ENCODE measurements around the gene UGT1A7.
"Not testable (repeated sequence)": the region's sequence is repeated elsewhere in the genome, so short reads cannot be mapped to it uniquely, and the experiment has no call there.

The UGT1A7 gene

DNA sequence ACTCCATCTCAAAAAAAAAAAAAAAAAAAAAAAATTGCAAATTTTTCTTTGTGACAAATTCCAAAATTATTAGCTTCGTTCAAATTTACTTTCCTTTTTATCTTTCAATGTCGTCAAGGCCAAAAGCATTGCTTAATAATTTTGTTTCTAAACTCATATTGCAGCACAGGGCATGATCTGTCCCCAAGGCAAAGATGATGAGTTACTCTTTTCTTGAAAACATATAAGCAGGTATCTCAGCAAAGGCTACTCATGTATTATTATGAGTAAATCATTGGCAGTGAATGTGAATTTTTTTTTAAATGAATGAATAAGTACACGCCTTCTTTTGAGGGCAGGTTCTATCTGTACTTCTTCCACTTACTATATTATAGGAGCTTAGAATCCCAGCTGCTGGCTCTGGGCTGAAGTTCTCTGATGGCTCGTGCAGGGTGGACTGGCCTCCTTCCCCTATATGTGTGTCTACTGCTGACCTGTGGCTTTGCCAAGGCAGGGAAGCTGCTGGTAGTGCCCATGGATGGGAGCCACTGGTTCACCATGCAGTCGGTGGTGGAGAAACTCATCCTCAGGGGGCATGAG, at the start of gene UGT1A7:
TSS of gene UGT1A7 (plus strand) at position 381 of the 579 bp plus-strand sequence. CDS start at position 418, 37 bp downstream.
- DNase-seq: no peak

DNA sequence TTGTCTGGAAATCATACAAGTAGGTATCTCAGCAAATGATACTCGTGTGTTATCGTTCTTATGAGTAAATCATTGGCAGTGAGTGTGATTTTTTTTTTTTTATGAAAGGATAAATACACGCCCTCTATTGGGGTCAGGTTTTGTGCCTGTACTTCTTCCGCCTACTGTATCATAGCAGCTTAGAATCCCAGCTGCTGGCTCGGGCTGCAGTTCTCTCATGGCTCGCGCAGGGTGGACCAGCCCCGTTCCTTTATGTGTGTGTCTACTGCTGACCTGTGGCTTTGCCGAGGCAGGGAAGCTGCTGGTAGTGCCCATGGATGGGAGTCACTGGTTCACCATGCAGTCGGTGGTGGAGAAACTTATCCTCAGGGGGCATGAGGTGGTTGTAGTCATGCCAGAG, 45.4 kb upstream of the UGT1A7 start, which contains the start of gene UGT1A10:
TSS of gene UGT1A10 (plus strand) at position 143 of the 400 bp plus-strand sequence. CDS start at position 218, 75 bp downstream.
- DNase-seq: not testable (repeated sequence)

DNA sequence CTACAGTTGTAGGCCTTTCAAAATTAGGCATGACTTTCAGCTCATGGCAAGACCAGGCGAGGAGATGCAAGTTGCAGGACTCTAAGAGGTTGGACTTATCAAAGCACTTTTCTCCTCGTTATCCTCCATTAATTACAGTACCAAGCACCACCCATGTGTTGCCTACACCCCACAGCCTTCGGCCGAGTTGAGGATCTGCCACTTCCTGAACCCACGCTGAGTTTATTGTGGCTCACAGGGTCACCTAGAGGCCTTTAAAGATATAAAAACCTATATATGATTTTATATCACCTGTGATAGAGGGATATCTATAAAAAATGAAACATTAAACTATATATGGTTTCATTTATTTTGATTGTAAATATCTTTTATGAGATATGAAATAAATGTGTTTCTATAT, 42.9 kb upstream of the UGT1A7 start:
- no peak for DNase-seq

DNA sequence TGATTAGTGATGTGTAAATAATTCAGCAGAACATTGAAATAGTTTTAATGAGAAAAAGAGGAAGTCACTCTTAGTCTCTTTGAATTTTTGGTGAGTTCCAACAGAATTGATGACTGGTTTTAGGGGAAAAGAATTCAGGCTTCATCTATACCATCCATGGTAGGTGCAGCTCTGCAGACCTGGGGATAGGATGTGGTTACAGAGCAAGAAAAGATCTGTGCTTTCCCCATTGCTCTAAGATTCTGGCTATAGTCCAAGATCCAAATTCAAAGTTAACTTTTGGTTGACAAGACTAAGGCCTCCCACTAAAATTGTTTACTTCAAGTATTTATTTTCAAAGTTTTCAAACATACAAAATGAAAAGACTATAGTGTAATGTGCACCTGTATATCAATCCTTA, 41.8 kb upstream of the UGT1A7 start:
- DNase-seq: no peak

- DNase-seq: no peak
These were observed 38.6 kb upstream of the UGT1A7 start for GRCh38 chr2:233643128-233643527.

DNA sequence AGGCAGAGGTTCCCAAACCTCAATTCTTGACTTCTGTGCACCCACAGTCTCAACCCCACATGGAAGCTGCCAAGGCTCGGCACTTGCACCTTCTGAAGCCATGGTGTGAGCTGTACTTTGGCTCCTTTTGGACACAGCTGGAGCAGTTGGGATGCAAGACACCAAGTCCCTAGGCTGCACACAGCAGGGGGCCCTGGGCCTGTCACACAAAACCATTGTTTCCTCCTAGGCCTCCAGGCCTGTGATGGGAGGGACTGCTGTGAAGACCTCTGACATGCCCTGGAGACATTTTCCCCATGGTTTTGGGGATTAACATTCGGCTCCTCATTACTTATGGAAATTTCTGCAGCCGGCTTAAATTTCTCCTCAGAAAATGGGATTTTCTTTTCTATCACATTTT, 35.7 kb upstream of the UGT1A7 start:
- not testable (repeated sequence) for DNase-seq

- no peak for DNase-seq
These were observed 30.7 kb upstream of the UGT1A7 start for GRCh38 chr2:233650981-233651380.

GRCh38 chr2:233651430-233651829, 30.3 kb upstream of the UGT1A7 start:
- no peak for DNase-seq

- no peak for DNase-seq
These were observed 27.2 kb upstream of the UGT1A7 start for GRCh38 chr2:233654501-233654900.

DNA sequence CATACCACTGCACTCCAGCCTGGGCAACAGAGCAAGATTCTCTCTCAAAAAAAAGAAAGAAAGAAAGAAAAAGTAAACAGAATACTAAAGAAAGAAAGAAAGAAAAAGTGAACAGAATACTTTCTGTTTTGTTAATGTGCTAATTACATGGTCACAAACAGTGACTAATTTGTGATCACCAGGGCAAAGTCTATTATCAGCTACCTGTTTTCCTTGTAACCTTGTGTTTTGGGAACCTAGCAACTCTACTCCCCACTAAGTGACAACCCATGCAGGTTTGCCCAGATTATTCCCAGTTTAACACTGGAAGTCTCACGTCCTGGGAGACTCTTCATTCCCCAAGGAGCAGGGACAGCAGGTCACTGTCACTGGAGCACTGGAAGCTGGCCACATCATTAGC, 26.7 kb upstream of the UGT1A7 start:
- no peak for DNase-seq

- DNase-seq: not testable (repeated sequence)
These were observed 25.8 kb upstream of the UGT1A7 start for GRCh38 chr2:233655943-233656342.

DNA sequence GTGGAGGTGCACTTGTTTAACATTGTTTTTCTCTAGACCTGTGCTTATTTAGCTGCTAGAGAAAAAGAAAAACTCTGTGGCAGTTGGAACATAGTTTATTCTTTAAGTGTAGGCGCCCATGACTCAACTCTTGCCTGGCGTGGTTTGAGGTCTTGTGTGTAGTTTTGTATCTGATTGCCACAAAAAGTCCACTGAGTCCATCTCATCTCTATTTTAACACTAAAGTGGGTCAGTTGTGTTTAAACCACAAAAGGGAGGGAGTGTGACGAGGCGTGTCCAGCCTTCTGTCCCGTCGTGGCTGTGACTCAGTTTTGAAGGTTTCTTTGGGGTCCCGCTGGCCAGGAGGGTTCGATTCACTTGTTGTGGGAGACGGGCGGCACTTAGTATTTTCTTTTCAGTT, 25.3 kb upstream of the UGT1A7 start:
- no peak for DNase-seq

- no peak for DNase-seq
These were observed 23.1 kb upstream of the UGT1A7 start for GRCh38 chr2:233658610-233659009.

DNA sequence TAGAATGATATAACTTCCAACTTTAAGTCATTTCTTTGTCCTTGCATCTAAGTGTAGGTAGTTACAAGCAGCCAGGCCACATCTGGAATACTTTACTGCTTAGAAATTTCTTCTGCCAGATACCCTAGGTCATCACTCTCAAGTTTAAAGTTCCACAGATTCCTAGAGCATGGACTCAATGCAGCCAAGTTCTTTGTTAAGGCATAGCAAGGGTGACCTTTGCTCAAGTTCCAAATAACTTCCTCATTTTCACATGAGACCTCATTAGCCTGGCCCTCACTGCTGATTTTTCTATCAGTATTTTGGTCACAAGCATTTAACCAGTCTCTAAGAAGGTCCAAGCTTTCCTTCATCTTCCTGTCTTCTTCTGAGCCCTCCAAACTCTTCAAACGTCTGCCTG, 17.8 kb upstream of the UGT1A7 start:
- no peak for DNase-seq

DNA sequence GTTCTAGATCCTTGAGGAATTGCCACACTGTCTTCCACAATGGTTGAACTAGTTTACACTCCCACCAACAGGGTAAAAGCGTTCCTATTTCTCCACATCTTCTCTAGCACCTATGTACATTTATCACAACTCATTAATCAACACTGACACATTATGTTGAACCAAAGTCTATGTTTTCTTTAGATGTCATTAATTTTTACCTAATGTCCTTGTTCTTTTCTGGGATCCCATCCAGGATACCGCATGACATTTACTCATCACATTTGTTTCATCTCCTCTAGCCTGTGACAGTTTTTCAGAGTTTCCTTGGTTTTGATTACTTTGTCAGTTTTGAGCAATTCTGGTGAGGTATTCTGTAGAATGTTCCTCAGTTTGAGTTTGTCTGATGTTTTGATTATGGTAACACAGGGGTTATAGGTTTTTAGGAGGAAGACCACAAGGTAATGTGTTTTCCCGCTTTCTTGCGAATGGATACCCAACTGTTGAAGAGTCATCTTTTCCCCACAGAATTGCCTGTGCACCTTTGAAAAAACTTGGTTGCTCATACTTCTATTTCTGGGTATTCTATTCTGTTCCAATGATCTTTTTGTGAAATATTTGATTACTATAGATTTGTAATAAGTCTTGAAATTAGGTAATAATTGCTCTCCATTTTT, 13.0 kb upstream of the UGT1A7 start:
- DNase-seq: no peak

DNA sequence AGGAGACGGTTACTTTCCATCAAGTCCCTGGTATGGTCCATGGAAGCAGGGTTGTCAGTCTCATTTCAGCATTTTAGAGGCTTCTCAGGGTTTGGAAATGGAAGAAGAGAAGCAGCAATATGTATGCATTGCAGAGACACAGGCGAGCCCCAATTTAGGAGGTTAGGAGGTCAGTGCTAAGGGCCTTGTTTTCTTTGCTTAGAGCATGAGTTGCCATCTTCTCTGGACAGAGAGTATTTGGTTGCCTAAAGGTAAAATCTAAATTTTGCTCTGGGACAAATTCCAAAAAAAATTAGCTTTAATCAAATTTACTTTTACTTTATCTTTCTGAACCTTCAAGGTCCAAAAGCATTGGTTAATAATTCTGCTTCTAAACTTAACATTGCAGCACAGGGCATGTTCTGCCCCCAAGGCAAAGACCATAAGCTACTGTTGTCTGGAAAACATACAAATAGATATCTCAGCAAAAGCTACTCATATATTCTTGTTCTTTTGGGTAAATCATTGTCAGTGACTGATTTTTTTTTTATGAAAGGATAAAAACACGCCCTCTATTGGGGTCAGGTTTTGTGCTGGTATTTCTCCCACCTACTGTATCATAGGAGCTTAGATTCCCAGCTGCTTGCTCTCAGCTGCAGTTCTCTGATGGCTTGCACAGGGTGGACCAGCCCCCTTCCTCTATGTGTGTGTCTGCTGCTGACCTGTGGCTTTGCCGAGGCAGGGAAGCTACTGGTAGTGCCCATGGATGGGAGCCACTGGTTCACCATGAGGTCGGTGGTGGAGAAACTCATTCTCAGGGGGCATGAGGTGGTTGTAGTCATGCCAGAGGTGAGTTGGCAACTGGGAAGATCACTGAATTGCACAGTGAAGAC, 10.2 kb upstream of the UGT1A7 start, which contains the start of gene UGT1A9:
TSS of gene UGT1A9 (plus strand) at position 609 of the 872 bp plus-strand sequence. CDS start at position 646, 37 bp downstream.
- DNase-seq: no peak

GRCh38 chr2:233672886-233673285, 8.8 kb upstream of the UGT1A7 start:
- no peak for DNase-seq

DNA sequence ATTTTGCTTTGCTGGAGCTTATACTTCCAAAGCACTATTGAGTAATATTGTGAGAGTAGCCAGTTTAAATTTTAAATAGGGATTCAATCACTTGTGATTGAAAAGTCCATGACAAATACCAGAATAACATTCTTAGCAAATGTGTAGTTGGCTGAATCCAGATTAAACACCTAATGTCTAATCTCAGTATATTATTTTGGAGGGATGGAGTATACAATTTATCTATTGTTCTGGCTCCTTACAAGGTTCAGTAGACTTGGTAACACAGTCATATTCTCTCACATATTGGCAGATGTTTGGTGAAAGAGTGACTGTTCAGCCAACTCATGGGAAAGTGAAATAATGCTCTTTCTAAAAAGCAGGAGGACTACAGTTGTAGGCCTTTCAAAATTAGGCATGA, 7.8 kb upstream of the UGT1A7 start:
- DNase-seq: no peak

GRCh38 chr2:233674314-233674713, 7.4 kb upstream of the UGT1A7 start:
- no peak for DNase-seq

- DNase-seq: no peak
These were observed 6.7 kb upstream of the UGT1A7 start for GRCh38 chr2:233674995-233675394.

- no peak for DNase-seq
These were observed 5.7 kb upstream of the UGT1A7 start for GRCh38 chr2:233676046-233676445.

DNA sequence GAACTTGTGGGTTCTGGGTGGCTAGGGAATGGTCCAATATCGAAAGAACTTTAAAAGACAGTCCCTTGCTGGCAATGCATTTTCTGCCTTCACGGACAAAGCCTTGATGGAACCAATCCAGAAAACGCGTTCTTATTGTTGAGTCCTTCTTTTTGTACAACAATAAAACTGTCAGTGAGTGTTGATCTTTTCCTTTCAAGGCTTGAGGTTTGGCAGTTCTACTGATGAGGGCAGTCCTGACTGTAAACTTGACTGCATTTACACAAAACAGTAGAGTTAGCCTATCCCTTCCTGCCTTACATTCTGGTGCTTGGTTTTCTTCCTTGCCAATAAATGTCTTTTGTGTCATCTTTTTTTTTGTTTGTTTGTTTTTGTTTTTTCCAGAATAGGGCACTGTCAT, 2.5 kb upstream of the UGT1A7 start:
- DNase-seq: no peak

DNA sequence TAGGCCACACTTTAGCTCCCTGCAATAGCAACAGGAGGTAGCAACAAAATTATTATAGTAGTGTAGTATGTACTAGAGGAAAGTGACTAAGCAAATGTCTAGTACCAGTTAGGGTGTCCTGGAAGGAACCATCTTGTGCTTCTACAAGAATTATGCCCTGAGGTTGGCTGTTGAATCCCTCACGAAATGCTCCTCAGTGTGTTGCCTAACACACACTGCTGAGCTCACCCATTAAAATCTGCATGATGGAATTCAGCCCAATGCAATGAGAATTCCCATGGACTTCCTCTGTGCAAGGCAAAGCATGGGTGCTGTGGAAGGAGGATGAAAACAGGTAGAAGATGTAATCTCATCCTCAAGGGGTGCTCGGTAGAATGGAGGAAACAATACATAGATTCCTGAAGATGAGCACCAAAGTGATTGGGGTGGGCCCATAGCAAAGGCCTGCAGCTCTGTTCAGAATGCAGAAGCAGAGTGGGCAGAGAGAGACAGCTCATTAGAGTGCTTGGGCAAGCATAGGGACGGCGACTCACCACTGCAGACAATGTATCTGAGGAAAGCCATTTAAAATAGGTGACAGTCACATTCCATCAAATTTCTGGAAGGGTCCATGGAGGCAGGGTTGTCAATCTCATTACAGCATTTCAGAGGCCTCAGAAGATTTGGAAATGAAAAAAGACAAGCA, 1.2 kb upstream of the UGT1A7 start:
- no peak for DNase-seq

Measured in stimulated activated CD4-positive, alpha-beta T cell treated with anti-CD3 and anti-CD28 coated beads, Interleukin-4, amount 100 ng/mL, for 4 hours (primary cell).